ENCODE results near the gene FHOD3. TPM values are rescaled to one million over a fixed set of nuclear protein-coding genes. Genes with fewer than 3 reads are reported as not detected.
"Not testable (repeated sequence)": the region's sequence is repeated elsewhere in the genome, so short reads cannot be mapped to it uniquely, and the experiment has no call there.

The FHOD3 gene
- polyA plus RNA-seq, 3 donors = 0.89 to 7.6 (median 2.9) TPM

DNA sequence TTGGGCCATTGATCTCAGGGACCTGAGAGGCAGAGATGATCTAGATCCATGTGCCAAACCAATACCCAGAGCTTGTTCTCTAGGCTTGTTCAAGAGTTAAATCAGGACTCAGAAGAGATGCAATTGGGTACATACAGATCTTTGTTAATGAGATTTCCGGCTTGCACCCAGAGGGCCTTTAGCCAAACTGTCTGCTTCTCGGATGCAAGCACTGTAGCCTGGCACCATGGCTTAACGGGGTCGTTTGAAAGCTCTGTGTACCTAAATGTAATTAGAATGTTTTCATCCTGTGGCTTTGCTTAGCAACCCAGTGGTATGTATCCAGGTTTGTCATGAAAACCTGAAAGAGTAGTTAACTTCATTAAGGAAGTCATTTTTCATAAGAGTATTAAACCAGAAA is 437.1 kb downstream of the FHOD3 start:
- WGBS, 3 donors = 74 to 86% (median 83%) methylated on average over 4 of the region's 4 CpGs
- H3K27ac ChIP-seq (ENCODE audit: low read depth, low read length) = no peak overlapping the region

DNA sequence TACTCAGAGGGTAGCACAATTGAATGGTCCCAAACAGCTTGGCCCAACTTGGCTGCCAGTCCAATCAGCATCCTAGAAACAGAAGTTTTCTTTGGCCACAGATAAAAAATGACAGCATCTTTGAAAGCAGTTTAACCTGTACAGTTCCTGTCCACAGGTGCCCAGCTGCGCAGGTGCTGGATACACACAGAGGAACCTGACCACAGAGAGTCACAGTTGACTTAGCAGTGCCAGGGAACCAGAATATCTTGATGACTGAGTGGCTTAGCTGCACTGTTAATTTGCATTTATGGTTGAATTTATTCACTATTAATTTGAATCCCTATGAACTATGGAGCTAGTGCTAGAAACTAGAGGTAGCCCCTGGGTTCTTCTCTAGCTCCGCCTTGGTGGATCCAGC is 437.6 kb downstream of the FHOD3 start:
- no peak overlapping the region for H3K27ac ChIP-seq (ENCODE audit: low read depth, low read length)
- 91 to 99% (median 95%) methylated on average over 2 of the region's 2 CpGs for WGBS, 3 donors

DNA sequence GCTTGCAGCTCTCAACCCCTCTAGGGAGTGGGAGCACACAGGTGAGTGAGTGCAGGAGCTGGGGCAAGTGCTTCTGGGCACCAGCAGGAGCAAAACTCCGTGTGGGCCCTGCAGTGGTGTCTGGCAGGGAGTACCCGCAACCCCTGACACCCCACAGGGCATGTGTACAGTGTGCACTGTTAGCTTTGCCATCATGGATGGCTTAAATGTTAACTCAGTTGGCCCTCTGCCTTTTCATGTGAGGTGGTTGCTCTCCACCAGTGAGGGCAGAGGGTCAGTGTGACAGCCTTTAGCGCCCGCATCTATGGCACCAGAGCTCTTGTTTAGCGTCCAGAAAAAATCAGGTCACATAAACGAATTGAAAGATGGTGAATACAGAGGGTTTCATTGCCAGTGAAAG is 438.6 kb downstream of the FHOD3 start:
- WGBS, 3 donors = 86 to 95% (median 92%) methylated on average over 6 of the region's 6 CpGs
- H3K27ac ChIP-seq (ENCODE audit: low read depth, low read length) = no peak overlapping the region

DNA sequence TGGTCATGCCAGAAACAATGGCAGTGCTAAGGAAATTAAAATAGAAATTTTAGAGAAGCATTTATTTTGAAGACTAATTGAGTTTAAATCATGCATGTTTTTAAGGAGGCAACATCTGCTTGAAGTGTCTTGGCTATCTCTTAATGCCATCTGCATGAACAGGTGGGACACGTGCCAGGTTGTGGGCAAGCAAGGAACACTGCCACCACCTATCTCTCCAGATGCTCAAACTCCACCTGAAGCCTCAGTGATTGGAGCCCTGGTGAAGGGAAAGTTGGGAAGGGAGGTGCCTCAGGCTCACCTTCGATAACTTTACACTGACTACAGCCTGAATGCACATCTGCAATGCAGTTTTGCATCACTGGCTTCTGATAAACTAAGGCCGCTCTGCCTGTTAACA is 439.8 kb downstream of the FHOD3 start:
- WGBS, 3 donors = 89 to 93% (median 90%) methylated on average over 3 of the region's 3 CpGs
- H3K27ac ChIP-seq (ENCODE audit: low read depth, low read length) = no peak overlapping the region

DNA sequence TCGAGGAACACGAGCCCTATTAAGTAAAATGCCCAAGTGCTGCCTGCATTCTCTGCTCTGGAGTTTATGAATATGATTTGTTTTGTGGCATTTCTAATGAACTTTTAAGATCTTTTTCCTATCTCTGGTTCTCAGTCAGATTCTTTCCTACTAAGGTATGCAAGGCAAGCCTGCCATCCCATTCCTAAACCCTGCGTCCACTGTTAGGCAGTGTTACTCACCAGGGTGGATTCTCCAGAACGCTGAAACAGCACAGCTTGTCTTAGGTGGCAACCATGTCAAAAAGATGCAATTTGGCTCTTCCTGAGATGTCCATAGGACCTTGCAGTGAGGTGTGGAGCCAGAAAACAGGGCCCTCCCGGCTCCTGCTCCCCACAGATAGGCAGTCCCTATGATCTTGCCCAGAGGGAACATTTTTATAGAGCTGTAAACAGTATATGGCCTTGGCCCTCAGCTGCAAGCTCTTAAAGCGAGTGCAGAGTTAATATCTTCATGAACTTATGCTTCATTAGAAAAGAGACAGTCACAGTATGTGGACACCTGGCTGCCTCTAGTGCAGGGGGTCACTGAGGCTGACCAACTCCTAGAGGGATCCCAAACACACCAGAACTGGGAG is 446.9 kb downstream of the FHOD3 start:
- WGBS, 3 donors = 77 to 85% (median 79%) methylated on average over 6 of the region's 6 CpGs
- no peak overlapping the region for H3K27ac ChIP-seq (ENCODE audit: low read depth, low read length)

DNA sequence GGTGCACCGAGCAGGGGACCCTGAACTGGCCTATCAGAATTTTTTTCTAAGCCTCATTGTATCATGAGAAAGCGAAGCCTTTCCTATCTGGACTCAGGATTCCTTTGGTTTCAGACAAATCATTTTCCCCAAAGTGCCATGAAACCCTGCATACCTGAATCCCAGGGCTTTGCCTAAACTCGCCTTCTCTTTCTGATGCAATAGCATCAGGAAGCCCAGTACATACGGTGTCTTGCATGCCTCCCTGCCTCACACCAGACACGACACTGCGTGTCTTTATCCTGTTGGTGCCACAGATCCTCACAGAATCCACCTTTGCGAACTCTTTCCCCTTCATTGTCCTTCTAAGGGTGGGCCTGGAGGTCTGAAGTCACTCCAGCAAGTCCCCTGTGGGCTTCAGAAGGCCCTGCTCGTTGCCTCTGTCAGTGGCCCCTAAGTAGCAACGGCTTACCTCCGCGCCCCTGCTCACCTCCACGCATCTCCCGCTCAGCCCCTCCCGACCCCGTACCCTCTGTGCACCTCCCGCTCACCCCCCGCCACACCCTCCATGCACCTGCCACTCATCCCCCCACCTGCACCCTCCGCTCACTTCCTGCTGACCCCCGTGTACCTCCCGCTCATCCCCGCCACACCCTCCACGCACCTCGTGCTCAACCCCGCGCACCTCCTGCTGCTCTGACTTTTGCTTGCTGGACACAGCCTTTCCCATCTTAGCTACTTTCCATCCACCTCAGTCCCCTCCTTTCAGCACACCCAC is 447.9 kb downstream of the FHOD3 start:
- WGBS, 3 donors = 89 to 93% (median 89%) methylated on average over 25 of the region's 25 CpGs
- no peak overlapping the region for H3K27ac ChIP-seq (ENCODE audit: low read depth, low read length)

DNA sequence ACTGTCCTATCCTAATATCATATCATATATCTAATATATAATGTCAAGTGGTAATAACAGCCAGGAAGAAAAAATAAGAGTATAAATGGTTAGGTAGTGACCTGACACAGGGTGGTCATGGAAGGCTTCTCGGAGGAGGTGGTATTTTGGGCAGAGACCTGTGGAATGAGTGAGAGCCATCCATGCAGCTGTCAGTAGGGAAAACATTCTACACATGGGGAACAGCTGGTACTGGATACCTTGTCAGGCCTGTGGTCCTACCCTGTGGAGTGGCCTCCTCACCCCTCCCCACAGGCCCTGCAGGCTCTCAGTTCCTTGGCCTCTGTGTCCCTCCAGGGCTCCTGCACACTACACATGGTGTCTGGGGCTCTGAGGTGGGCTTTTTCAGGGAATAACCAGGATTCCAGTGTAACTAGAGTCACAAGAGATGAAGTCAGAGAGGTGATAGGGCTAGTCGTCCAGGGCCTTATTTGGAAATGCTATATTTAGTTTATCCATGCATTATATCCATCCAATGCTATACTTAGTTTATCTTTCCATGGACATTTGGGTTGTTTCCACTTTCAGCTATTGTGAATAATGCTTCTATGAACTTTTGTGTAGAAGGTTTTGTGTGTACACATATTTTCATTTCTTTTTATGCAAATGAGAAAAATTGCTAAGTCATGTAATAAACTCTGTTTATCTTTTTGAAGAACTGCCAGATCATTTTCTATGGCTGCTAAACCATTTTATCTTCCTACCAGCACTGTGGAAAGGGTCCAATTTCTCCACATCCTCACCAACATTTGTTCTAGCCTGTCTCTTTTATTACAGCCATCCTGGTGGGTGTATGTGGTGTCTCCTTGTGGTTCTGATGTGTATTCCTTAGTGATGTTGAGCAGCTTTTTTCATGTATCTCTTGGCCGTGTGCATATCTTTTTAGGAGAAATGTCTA is 455.7 kb downstream of the FHOD3 start:
- 57 to 65% (median 57%) methylated on average over 3 of the region's 3 CpGs for WGBS, 3 donors
- no peak overlapping the region for H3K27ac ChIP-seq (ENCODE audit: low read depth, low read length)

DNA sequence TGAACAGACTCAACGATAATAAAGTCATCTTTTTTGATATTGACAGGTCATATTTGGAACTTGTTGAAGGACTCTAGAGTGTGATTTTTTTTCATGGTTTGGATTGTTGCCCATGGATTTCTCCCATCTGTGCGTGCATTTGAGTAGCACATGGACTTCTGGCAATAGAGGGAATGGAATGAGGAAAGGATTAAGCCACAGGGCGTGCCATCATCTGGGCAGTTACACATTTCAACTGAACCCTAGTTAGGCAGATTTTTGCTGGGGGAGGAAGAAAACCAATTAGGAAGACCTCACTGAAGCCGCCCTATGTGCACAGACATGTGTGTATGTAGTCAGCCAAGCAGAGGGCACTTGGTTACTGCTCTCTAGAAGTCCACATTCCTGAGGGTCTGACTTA is 458.7 kb downstream of the FHOD3 start:
- WGBS, 3 donors = 48 to 72% (median 71%) methylated on average over 4 of the region's 4 CpGs
- H3K27ac ChIP-seq (ENCODE audit: low read depth, low read length) = no peak overlapping the region

DNA sequence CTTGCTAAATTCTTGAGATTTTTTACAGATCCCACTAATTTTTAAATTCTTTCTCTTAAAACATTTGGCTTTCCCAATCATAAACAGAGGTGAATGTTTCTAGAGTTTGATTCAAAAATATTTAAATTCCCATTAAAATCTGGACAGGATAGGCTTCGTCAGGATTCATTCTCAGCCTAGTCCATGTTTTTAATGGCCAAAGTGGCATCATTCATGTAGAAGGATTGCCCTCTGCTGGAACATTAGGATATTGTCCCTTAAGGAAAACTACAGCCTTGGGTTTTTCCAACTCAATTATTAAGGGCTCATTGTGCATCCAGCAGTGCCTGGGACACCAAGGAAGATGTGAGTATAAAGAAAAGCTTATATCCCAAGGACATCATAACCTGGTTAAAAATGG is 459.6 kb downstream of the FHOD3 start:
- H3K27ac ChIP-seq (ENCODE audit: low read depth, low read length) = no peak overlapping the region
- WGBS, 3 donors = 7 to 28% (median 11%) methylated on average over 1 of the region's 1 CpG

DNA sequence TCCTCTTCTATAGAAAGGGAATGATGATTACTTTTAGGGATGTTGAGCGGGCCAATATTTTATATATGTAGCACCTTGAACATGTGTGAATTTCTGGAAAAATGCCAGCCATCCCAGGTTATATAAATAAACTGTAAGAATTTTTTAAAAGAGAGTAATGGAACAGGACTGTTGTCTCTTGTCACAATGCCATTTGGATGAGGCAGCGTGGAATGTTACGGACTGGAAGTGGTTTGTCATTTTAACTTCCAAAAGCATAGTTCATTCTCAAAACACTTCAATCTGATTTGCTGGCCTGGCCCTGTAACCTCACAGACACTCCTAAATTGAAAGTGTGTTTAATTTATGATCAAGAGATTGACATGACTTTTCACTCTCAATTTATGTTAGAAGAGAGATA is 460.5 kb downstream of the FHOD3 start:
- 70 to 82% (median 74%) methylated on average over 3 of the region's 3 CpGs for WGBS, 3 donors
- no peak overlapping the region for H3K27ac ChIP-seq (ENCODE audit: low read depth, low read length)

DNA sequence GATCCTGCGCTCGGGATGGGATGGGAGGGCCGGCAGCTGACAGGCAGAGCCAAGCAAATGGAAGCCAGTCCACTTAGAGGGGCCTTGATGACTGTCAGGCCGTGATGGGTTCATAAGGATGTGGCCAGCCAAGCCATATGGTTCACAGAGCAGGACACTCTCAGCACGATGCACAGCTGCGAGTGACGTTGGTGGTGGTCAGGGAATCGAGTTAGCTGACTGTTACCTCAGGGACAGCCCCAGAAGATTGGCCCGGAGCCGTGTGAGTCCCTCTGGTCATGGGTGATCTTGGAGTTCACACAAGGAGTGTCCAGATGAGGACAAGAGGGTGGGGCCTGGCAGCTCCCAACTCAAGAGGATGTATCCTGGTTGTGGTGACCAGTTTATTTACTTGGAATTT is 461.1 kb downstream of the FHOD3 start:
- no peak overlapping the region for H3K27ac ChIP-seq (ENCODE audit: low read depth, low read length)
- whole genome bisulfite sequencing, 3 donors = 72 to 81% (median 80%) methylated on average over 10 of the region's 10 CpGs

DNA sequence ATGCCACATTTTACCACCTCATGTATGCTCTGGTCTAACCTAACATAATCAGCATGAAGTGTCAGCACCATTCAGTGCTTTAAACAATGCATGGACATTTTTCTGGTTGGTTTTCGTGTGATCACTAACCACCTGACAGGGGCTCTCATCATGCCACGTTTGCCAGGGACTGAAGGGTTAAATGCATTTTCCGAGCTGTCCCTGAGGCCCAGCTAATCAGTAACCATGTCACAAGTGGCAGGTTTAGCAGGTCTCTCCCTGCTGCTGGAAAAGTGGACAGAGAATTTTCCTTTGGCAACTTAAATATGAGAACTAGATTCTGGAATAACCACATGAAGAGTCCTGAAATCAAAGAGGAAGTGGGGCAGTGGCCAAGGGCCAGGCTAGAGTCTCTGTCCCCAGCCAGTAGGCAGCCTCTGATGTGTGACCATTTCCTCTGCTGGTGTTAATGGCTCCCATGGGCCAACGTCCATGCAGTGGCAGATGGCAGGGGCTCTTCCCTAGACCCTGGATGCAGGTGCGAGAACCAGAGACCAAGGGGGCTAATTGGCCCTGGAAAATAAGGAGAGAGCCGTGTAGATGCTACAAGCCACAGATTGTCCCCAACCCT is 461.8 kb downstream of the FHOD3 start:
- H3K27ac ChIP-seq (ENCODE audit: low read depth, low read length) = no peak overlapping the region
- 34 to 62% (median 57%) methylated on average over 6 of the region's 6 CpGs for WGBS, 3 donors

DNA sequence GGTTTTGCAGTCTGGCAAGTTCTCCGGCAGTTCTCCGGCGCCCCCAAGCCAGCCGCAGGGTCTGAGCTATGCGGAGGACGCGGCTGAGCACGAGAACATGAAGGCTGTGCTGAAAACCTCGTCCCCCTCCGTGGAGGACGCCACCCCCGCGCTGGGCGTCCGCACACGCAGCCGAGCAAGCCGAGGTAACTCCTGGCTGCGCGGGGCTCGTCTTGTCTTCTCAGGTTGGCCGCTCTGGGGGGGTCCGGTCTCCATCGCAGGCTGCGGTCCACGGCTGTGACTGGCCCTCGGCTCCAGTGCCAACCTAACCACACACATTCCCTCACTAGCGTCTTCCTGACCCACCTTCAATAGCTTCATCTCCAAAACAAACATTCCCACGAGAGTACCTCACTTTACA is 463.1 kb downstream of the FHOD3 start:
- no peak overlapping the region for H3K27ac ChIP-seq (ENCODE audit: low read depth, low read length)
- 93 to 96% (median 95%) methylated on average over 29 of the region's 29 CpGs for WGBS, 3 donors

DNA sequence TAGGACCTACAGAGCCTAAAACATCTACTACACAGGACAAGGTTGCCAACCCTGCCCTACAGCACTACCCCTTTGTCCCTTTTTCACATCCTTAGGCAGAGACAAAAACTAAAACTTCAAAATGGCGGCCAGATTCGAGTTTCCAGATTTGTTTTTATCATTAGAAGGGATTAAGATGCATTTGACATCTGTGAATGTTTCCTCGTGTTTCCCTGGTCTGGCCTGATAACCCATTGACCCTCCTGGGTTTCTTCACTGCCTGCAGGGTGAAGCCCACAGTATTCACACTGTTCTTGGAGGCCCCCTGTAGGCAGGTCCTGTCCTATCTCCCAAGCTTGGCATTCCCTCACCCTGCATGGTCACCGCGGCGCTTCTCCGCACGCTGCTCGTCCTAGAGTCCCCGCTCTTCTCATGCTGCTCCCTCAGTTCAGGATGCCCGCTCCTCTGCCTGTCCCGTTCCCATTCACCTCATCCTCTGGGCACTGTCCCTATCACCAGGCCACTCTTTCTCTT is 463.7 kb downstream of the FHOD3 start:
- WGBS, 3 donors = 89 to 91% (median 89%) methylated on average over 12 of the region's 12 CpGs
- no peak overlapping the region for H3K27ac ChIP-seq (ENCODE audit: low read depth, low read length)

DNA sequence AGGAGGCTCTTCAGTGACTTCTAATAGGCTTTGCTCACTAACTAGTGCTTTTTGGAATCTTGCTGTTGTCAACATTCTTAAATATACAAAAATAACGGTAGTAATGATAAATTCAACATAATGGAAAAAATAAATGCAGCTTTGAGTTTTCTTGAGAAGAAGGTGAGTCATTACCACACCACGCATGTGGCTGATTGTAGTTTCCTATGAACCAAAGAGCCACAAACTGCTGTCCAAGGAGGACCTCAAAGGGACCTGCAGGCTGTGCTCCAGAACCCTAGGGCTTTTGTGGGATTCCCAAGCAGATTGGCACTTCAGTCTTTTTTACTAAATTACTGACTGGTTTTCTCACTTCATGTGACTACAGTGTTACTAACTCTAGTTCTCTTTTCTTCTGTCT is 464.6 kb downstream of the FHOD3 start:
- 79 to 93% (median 89%) methylated on average over 2 of the region's 2 CpGs for WGBS, 3 donors
- no peak overlapping the region for H3K27ac ChIP-seq (ENCODE audit: low read depth, low read length)

DNA sequence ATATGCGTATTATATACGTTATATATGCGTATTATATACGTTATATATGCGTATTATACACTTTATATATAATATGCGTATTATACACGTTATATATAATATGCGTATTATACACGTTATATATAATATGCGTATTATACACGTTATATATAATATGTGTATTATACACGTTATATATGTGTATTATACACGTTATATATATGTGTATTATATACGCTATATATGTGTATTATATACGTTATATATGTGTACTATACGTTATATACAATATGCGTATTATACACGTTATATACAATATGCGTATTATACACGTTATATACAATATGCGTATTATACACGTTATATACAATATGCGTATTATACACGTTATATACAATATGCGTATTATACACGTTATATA is 465.5 kb downstream of the FHOD3 start:
- H3K27ac ChIP-seq (ENCODE audit: low read depth, low read length) = not testable (repeated sequence)
- 93 to 96% (median 95%) methylated on average over 24 to 25 of the region's 26 CpGs for WGBS, 3 donors

DNA sequence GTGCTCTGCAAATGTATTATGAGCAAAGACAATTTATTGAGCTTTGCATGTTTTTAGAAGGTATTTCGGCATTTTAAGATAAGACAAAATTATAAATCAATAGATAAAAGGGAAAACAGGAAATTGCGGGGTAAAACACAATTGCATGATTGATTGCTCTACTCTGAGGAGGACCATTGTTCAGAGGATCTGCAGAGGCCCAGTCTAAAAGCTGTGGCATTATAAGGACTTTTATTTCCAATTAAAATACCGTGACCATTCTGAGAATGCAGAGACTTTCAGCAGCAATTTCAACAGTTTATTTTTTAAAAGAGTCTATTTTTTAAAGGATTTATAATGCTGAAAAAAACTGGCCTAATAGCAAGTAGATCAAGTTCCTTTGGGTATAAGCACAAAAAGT is 469.3 kb downstream of the FHOD3 start:
- 28 to 44% (median 44%) methylated on average over 3 of the region's 3 CpGs for WGBS, 3 donors
- H3K27ac ChIP-seq (ENCODE audit: low read depth, low read length) = no peak overlapping the region

DNA sequence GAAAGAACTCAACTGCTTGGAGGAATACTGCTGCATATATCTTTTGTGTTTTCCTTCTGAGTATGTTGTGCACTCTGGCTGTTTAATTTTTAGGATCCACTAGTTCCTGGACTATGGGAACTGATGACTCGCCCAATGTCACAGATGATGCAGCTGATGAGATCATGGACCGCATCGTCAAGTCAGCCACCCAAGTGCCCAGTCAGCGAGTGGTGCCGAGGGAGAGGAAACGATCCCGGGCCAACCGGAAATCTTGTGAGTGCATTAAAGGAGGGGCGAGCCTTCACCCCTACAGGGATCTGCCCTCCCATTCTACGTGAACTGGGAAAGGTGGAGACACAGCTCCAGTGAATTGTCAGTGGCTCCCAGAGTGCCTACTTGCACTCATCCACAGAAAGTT is 471.7 kb downstream of the FHOD3 start:
- 90 to 92% (median 92%) methylated on average over 10 of the region's 10 CpGs for WGBS, 3 donors
- no peak overlapping the region for H3K27ac ChIP-seq (ENCODE audit: low read depth, low read length)

Data from adipose tissue (tissue), 3 donors.